OCI-LY1 (cell line): Measurements from ENCODE around the gene IPO4.

Source experiments
- H2AFZ ChIP-seq: fragments of 200-600 bp; sonication (generic), shearing (Covaris generic); 2 replicates; pipeline ENCODE4 v1.6.0; 2014; ENCODE audit warnings: antibody characterized with exemption, mild to moderate bottlenecking, low read length
- H3F3A ChIP-seq: fragments of 200-600 bp; sonication (generic), shearing (Covaris generic); 2 replicates; pipeline ENCODE4 v1.6.0; 2014; ENCODE audit warnings: mild to moderate bottlenecking, antibody characterized with exemption, low read length, moderate library complexity; ENCODE audit not compliant: insufficient read depth
- H3K27ac ChIP-seq: fragments of 200-600 bp; sonication (generic); 2 replicates; pipeline ENCODE4 v1.5.1; 2014; ENCODE audit warnings: low read length, mixed run types, mild to moderate bottlenecking, low read depth; ENCODE audit not compliant: poor library complexity, severe bottlenecking
- H3K27me3 ChIP-seq: fragments of 200-600 bp; sonication (generic); 2 replicates; pipeline ENCODE4 v1.6.0; 2014; ENCODE audit warnings: antibody characterized with exemption, mild to moderate bottlenecking, low read length, moderate library complexity; ENCODE audit not compliant: insufficient read depth
- H3K36me3 ChIP-seq: fragments of 200-600 bp; sonication (generic); 2 replicates; pipeline ENCODE4 v1.6.1; 2014; ENCODE audit warnings: mild to moderate bottlenecking, antibody characterized with exemption, low read length, moderate library complexity, mixed read lengths; ENCODE audit not compliant: insufficient read depth
- H3K4me1 ChIP-seq: fragments of 200-600 bp; sonication (generic); 2 replicates; pipeline ENCODE4 v1.5.1; 2014; ENCODE audit warnings: mild to moderate bottlenecking, low read length, moderate library complexity; ENCODE audit not compliant: insufficient read depth, severe bottlenecking
- H3K4me2 ChIP-seq: fragments of 200-600 bp; sonication (generic), shearing (Covaris generic); 2 replicates; pipeline ENCODE4 v1.6.1; 2014; ENCODE audit warnings: low read length
- H3K4me3 ChIP-seq: fragments of 200-600 bp; sonication (generic); 2 replicates; pipeline ENCODE4 v1.5.1; 2014; ENCODE audit warnings: low read length, low read depth, mild to moderate bottlenecking, mixed read lengths; ENCODE audit not compliant: poor library complexity, severe bottlenecking
- H3K79me2 ChIP-seq: fragments of 200-600 bp; shearing (Covaris generic); 2 replicates; pipeline ENCODE4 v1.6.1; 2016; ENCODE audit warnings: mixed run types, low read length, mixed read lengths; ENCODE audit not compliant: insufficient read depth
- H3K9ac ChIP-seq: fragments of 200-600 bp; sonication (generic), shearing (Covaris generic); 2 replicates; pipeline ENCODE4 v1.6.1; 2014; ENCODE audit warnings: mild to moderate bottlenecking, low read length, mixed read lengths
- H3K9me2 ChIP-seq: fragments of 200-600 bp; sonication (generic), shearing (Covaris generic); 2 replicates; pipeline ENCODE4 v1.6.1; 2014; ENCODE audit warnings: low read depth, mild to moderate bottlenecking, low read length, mixed read lengths
- H3K9me3 ChIP-seq: fragments of 200-600 bp; shearing (Covaris generic); 2 replicates; pipeline ENCODE4 v1.6.1; 2014; ENCODE audit warnings: low read length, mixed read lengths
- H4K20me1 ChIP-seq: fragments of 200-600 bp; sonication (generic), shearing (Covaris generic); 2 replicates; pipeline ENCODE4 v1.6.0; 2016; ENCODE audit warnings: mild to moderate bottlenecking, low read length; ENCODE audit not compliant: insufficient read depth
- CTCF ChIP-seq: fragments of 200-600 bp; sonication (generic), shearing (Covaris generic); IDR thresholded peaks from 2 replicates; pipeline ENCODE4 v1.5.1; 2017; ENCODE audit warnings: mild to moderate bottlenecking, antibody characterized with exemption, low read length, moderate library complexity, mixed read lengths
- EZH2 ChIP-seq: fragments of 200-600 bp; sonication (generic), shearing (Covaris generic); IDR thresholded peaks from 2 replicates; pipeline ENCODE4 v1.8.0; 2017; ENCODE audit warnings: borderline replicate concordance, mixed run types, mild to moderate bottlenecking, antibody characterized with exemption, low read length, moderate library complexity, mixed read lengths

IPO4 gene

DNA sequence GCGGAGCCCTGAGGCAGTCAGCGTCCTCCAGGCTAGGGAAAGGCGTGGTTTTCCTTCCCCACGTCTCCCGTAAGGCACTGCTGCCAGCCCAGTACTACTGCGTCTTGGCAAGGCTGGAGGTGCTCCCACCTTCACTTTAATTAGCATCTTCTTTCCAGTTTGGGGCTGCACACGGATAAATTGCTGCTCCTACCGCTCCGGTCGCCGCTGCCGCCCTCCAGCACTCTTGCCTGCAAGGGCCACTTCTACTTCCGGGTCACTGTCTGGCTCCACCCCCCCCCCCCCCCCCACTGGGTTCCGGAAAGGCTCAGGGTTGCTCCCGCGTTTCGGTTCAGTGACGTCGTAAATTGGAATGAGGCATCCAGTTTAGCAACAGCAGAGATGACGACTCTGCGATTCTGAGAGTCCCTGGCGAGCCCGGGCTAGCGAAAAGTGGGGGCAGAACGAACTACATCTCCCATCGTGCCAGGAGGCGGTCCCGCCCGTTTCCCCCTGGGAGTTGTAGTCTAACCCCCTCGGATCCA is 43.6 kb upstream of the IPO4 start, which contains the start of gene NEDD8:
NEDD8 (minus strand) TSS at position 247 of the 524 bp plus-strand sequence; CDS start at position 147, 100 bp downstream.
- peaks cover 22% of the 10 kb centered on the region for H3K79me2 ChIP-seq

GRCh38 chr14:24231263-24232120 is 42.9 kb upstream of the IPO4 start:
- Histone ChIP-seq H3K36me3 (peaks cover 37% of the 10 kb centered on the region), H3K9ac (peak overlapping the region; percentile 82), H3K4me3 (peak overlapping the region; percentile 87), H3K27me3 (no peaks in the 10 kb centered on the region), H3F3A (0 out of 2 replicates have a peak, but pooled peaks cover 3% of the 10 kb centered on the region), H3K4me1 (peaks cover 27% of the 10 kb centered on the region), H3K27ac (peak overlapping the region; percentile 11), H2AFZ (no peak overlapping the region), H3K9me2 (no peaks in the 10 kb centered on the region), H3K4me2 (peak overlapping the region; percentile 92), H4K20me1 (no peaks in the 10 kb centered on the region), H3K9me3 (no peaks in the 10 kb centered on the region), H3K79me2 (peaks cover 29% of the 10 kb centered on the region)
- no peak for TF ChIP-seq CTCF
- no peak for TF ChIP-seq EZH2

More for the DNA sequence above, 43.6 kb upstream of the IPO4 start, which contains the start of gene NEDD8:
- no peaks in the 10 kb centered on the region for H3K27me3 ChIP-seq
- H3K9me3 ChIP-seq, result no peaks in the 10 kb centered on the region
- H4K20me1 ChIP-seq, result no peaks in the 10 kb centered on the region
- H3K4me1 ChIP-seq, result peaks cover 27% of the 10 kb centered on the region
- TF ChIP-seq CTCF (no peak), EZH2 (no peak)
- peak within 1 kb of the TSS; percentile 87 for H3K4me3 ChIP-seq
- H3K9me2 ChIP-seq, result no peaks in the 10 kb centered on the region
- peak within 1 kb of the TSS; percentile 70 for H3K27ac ChIP-seq
- H2AFZ ChIP-seq, result 0 out of 2 replicates have a peak within 1 kb of the TSS, but pooled peaks have one; percentile 73
- peak within 1 kb of the TSS; percentile 92 for H3K4me2 ChIP-seq
- H3F3A ChIP-seq, result 0 out of 2 replicates have a peak, but pooled peaks cover 3% of the 10 kb centered on the region
- H3K36me3 ChIP-seq, result peaks cover 38% of the 10 kb centered on the region
- H3K9ac ChIP-seq, result peak within 1 kb of the TSS; percentile 82

DNA sequence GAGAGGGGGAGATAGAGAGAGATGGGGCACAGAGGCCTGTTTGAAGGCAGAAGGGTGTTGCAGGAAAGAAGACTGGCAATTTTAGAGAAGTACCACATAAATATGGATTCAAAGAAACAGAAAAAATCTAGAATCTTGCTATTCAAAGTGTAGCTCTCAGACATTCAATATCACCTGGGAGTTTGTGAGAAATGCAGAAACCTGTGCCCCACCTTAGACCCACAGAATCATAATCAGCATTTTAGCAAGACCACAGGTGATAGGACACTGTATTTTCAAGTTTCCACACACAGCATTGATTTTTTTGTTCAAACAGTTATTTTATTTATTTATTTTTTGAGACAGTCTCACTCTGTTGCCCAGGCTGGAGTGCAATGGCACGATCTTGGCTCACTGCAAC is 40.3 kb upstream of the IPO4 start:
- Histone ChIP-seq H3K9ac (no peak overlapping the region), H3K27ac (no peak overlapping the region), H3K36me3 (peaks cover 27% of the 10 kb centered on the region), H4K20me1 (no peaks in the 10 kb centered on the region), H3K9me2 (no peaks in the 10 kb centered on the region), H3K4me1 (peaks cover 19% of the 10 kb centered on the region), H3K4me3 (no peak overlapping the region), H2AFZ (no peak overlapping the region), H3F3A (0 out of 2 replicates have a peak, but pooled peaks cover 2% of the 10 kb centered on the region), H3K4me2 (no peak overlapping the region), H3K27me3 (no peaks in the 10 kb centered on the region), H3K79me2 (peaks cover 53% of the 10 kb centered on the region), H3K9me3 (no peaks in the 10 kb centered on the region)
- TF ChIP-seq CTCF (no peak), EZH2 (no peak)
